T-helper 2 cell (primary cell): ENCODE measurements around the gene ABCB6.
A peak's percentile ranks its signal among the peaks of the same experiment; 100 is the strongest.

Experiments
- DNase-seq, 5 experiments: peaks; one replicate each; pipeline versions ENCODE4 v3.0.0 to v3.0.0-alpha.2; 2012 to 2022

Gene ABCB6

GRCh38 chr2:219183151-219183772 lies 35.5 kb downstream of the ABCB6 start:
- no peak for DNase-seq

DNA sequence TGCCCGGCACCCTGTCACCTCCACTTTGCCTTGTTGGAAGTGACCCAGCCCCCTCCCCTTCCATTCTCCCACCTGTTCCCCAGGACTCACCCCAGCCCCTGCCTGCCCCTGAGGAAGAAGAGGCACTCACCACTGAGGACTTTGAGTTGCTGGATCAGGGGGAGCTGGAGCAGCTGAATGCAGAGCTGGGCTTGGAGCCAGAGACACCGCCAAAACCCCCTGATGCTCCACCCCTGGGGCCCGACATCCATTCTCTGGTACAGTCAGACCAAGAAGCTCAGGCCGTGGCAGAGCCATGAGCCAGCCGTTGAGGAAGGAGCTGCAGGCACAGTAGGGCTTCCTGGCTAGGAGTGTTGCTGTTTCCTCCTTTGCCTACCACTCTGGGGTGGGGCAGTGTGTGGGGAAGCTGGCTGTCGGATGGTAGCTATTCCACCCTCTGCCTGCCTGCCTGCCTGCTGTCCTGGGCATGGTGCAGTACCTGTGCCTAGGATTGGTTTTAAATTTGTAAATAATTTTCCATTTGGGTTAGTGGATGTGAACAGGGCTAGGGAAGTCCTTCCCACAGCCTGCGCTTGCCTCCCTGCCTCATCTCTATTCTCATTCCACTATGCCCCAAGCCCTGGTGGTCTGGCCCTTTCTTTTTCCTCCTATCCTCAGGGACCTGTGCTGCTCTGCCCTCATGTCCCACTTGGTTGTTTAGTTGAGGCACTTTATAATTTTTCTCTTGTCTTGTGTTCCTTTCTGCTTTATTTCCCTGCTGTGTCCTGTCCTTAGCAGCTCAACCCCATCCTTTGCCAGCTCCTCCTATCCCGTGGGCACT lies 36.2 kb downstream of the ABCB6 start:
- no peak for DNase-seq

- no peak for DNase-seq
Measured at GRCh38 chr2:219181531-219181930, 37.2 kb downstream of the ABCB6 start.

GRCh38 chr2:219180961-219181360 lies 37.8 kb downstream of the ABCB6 start:
- no peak for DNase-seq

DNA sequence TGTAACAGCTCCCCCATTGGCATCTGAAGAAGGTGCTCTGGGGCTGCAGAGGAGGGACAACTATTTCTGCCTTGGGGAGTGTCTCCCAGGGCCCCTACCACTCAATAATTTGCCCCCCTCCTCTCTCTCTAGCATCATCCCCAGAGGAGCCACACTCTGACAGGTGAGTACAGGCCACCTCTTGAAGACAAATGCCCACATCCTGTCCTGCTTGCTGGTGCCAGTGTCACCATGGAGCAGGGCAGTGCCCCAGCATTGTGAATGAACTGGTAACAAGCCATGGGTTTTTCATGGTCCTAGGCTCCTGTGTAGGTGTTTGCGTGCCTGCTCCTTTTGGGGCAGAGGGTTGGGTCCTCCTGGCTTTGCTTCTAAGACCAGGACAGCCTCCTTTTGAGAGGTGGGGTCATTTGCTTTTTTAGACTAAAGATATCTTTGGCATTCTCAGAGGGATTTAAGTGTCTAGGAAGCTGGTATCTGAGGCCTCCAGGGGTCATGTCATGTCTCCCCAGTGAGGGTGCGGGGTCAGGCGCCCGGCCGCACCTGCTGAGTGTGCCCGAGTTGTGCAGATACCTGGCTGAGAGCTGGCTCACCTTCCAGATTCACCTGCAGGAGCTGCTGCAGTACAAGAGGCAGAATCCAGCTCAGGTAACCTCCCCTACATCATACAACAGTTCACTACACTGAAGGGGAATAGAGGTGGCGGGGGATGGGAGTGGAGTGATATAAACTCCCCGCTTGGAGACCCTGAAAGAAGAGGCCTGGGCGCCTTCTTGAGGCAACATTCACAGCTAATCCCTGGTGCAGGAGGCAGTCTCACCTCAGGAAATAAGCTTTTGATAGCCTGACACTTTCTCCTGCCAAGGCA lies 38.9 kb downstream of the ABCB6 start:
- no peak for DNase-seq

DNA sequence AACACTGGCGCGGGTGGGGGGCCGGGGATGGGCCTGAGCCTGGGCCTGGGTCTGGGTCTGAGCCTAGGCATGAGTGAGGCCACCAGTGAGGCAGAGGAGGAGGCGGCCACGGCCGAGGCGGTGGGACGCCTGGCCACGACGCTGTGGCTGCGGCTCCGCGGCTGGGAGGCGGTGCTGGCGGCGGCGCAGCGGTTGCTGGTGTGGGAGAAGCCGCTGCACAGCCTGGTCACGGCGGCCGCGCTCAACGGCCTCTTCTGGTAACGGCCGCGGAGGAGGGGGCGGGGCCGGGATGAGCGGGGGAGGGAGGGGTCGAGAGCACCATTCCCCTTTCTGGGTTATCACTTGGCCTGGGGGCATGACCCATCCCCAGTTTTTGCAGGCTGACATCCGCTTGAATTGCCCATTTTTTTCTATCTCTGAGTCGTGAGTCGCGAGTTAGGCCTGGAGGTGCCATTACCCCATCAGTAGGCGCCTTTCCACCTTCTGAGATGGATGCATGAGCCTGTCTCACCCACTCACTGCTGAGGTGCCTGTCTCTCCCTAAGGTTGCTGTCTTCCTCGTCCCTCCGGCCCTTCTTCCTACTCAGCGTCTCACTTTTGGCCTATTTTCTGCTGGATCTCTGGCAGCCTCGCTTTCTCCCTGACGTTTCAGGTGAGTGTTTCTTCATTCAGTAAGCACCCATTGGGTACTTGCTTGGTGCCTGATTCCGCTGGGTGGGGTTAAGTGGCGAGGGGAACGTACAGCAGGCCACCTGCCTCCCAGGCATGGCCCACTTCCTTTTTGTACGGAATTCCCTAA lies 40.2 kb downstream of the ABCB6 start:
- peak in 2 of 5 experiments; percentile 25 to 57 for DNase-seq

DNA sequence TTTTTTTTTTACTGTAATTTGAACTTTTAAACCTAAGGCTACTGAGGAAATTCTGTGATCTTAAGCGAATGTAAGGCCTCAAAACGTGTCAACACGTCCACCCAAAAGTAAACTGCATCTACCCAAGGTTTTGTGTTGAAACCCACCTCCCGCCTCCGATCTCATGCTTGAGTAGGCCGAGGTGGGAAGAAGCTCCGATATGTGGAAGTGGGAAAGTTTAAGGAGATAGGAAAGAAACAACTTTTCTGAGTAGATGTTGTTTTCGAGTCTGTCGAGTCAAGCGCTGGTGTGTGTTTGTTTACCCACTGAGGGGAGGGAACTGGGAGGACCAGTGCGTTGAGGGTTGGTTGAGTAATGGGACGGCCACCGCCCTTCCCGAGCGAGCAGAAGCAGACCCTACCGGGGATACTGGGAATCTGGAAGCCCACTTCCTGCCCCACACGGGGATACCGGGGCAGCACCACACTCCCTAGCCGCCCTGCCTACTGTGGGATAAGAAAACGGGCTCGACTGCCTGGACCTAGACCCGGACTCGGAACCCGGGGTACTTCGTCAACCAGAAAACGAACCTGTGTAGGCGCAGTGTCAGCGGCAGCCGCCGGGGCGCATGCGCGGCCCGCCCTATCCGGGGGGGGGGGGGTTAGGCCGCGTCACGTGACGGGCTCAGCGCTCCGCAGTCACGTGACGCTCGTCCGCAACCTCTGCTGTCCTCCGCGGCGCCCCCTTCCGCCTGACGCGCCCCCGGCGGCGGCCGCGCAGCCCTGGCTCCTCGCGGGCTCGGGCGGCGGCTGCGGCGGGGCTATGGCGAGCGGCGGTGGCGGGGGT lies 41.0 kb downstream of the ABCB6 start, which contains the start of gene RETREG2:
RETREG2 (plus strand) TSS at position 724 of the 825 bp plus-strand sequence; CDS start at position 802, 78 bp downstream.
- DNase-seq: peak; percentile 58 to 96 (median 75)

GRCh38 chr2:219176818-219177551 lies 41.8 kb downstream of the ABCB6 start, which contains the start of gene CNPPD1:
TSS of gene CNPPD1 (minus strand) at chr2:219176925. CDS start at chr2:219176828, 97 bp downstream.
- DNase-seq: peak; percentile 71 to 97 (median 83)

- peak in 2 of 5 experiments; percentile 14 to 34 for DNase-seq
Measured at GRCh38 chr2:219175928-219176817, 42.6 kb downstream of the ABCB6 start.

DNA sequence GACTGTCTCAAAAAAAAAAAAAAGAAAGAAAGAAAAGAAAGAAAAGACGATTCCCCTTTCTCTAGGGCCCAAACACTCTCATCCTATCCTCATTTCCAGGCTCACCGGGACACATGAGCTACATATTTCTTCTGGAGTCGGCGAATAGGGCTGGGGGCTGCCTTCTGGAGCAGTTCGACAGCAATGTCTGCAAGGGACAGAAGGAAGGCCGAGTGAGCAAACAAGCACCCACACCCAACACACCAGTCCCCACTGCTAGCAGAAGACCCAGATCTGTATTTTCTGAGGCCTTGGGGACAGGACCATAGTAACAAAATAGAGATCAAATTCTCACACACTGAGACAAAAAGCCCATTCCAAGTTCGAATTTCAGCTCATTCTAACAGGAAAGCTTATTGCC lies 43.3 kb downstream of the ABCB6 start:
- DNase-seq: no peak

DNA sequence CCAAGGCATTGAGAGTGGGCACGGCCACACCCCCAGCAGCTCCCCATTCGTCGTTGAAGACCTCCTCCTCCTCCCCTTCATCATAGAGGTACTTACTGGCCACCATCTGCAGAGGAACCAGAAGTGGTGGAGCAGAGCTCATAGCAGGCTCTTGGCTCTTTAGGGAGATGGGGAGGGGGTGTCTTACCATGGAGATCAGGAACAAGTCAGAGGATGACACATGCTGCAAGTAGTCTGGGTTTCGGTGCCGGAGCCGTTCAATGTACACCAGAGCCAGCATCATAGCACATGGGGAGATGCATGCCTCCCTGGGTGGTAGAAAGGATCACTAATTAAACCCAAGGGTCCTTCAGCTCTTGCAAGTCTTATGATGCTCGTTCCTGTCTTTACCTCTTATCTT lies 44.0 kb downstream of the ABCB6 start:
- no peak for DNase-seq

DNA sequence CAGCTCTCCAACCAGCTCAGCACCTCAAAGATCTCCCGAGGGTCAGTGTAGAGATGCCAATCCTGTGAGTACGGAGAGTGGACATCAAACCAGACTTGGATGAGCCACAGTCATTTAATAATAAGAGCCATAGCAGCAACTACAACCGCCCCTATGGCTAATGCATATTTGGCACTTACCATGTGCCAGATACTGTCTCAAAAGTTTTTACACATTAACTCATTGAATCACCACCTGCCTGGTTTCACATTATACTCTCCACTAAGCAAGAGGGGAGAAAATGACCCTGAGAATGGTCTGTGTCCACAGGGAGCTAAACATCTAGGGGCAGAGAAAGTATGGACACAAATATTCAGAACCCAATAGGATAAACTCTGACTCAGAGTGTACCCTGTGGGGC lies 44.6 kb downstream of the ABCB6 start:
- DNase-seq: no peak

DNA sequence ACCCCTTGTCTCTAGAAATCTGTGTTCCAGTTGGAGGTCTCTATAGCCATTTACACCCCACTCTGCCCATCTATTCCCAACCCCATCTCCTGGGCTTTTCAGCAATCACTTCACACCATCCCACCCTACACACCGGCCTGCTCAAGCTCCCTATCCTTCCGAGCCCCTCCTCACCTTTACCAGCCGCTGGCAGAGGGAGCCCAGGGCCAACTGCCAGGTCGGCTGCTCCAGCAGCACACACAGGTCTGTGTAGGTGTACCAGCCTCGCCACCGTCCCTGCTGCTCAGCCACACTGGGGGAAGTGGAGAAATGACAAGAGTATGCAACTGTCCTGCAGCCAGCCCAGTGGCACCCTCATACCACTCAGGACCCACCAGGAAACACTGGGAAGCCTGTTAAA lies 45.6 kb downstream of the ABCB6 start:
- DNase-seq: no peak

GRCh38 chr2:219172231-219173154 lies 46.3 kb downstream of the ABCB6 start:
- DNase-seq: no peak

- peak in 2 of 5 experiments; percentile 30 to 36 for DNase-seq
Measured at GRCh38 chr2:219171231-219171651, 47.5 kb downstream of the ABCB6 start.

- peak in 1 of 5 experiments; percentile 21 for DNase-seq
Measured at GRCh38 chr2:219169930-219170654, 48.7 kb downstream of the ABCB6 start, which contains the start of gene SLC23A3. TSS of gene SLC23A3 (minus strand) at chr2:219170029. CDS start at chr2:219169984, 45 bp downstream.

GRCh38 chr2:219168932-219169331 lies 49.8 kb downstream of the ABCB6 start:
- no peak for DNase-seq
